K562 (cell line): ENCODE data around the gene DLL4. TPM values are rescaled to one million over a fixed set of nuclear protein-coding genes. Genes with fewer than 3 reads are reported as not detected.

ENCODE experiments used
- BHLHE40 ChIP-seq: IDR thresholded peaks from 2 replicates; pipeline ENCODE4 v1.6.1; 2011; ENCODE audit warnings: low read length, improper control_type of control experiment
- CBFA2T3 ChIP-seq: fragments of 450-650 bp; IDR thresholded peaks from 2 replicates; pipeline ENCODE4 v1.6.1; 2017
- CREM ChIP-seq: IDR thresholded peaks from 2 replicates; pipeline ENCODE4 v1.6.1; 2014; ENCODE audit warnings: antibody characterized with exemption, low read depth
- E2F1 ChIP-seq: sonication (generic); formaldehyde crosslinking; IDR thresholded peaks from 2 replicates; pipeline ENCODE4 v1.8.1; 2023; ENCODE audit warnings: mild to moderate bottlenecking, missing genetic modification reagents, moderate library complexity
- EGR1 ChIP-seq: fragments of 450-650 bp; conservative IDR thresholded peaks from 2 replicates; pipeline ENCODE4 v1.6.1; 2017; ENCODE audit warnings: mild to moderate bottlenecking
- FOSL1 ChIP-seq: fragments of 200-800 bp; sonication (Bioruptor generic); conservative IDR thresholded peaks from 2 replicates; pipeline ENCODE4 v1.6.1; 2016; ENCODE audit warnings: missing genetic modification characterization, missing compliant biosample characterization
- HDAC2 ChIP-seq: fragments of 450-650 bp; IDR thresholded peaks from 2 replicates; pipeline ENCODE4 v1.6.1; 2016; ENCODE audit warnings: mild to moderate bottlenecking
- KDM4B ChIP-seq, 2 experiments: fragments of 450-650 bp in 1 of 2; sonication (generic) in 1 of 2; IDR thresholded peaks; 2 replicates each; pipeline ENCODE4 v1.6.1; 2016 to 2017; ENCODE audit warnings: borderline replicate concordance in 2 of 2, antibody characterized with exemption in 1 of 2, low read depth in 1 of 2, mild to moderate bottlenecking in 1 of 2
- L3MBTL2 ChIP-seq: fragments of 450-650 bp; IDR thresholded peaks from 2 replicates; pipeline ENCODE4 v1.6.1; 2016; ENCODE audit warnings: mild to moderate bottlenecking, moderate library complexity
- MCM2 ChIP-seq: fragments of 450-650 bp; IDR thresholded peaks from 2 replicates; pipeline ENCODE4 v1.6.1; 2017; ENCODE audit warnings: low read depth, mild to moderate bottlenecking
- MTA1 ChIP-seq: fragments of 450-650 bp; IDR thresholded peaks from 2 replicates; pipeline ENCODE4 v1.6.1; 2017; ENCODE audit warnings: borderline replicate concordance
- NR3C1 ChIP-seq: sonication (generic); formaldehyde crosslinking; IDR thresholded peaks from 2 replicates; pipeline ENCODE4 v1.8.1; 2022; ENCODE audit warnings: missing genetic modification reagents
- PCBP2 ChIP-seq: fragments of 200-400 bp; formaldehyde crosslinking; IDR thresholded peaks from 2 replicates; pipeline ENCODE4 v1.6.1; 2018; ENCODE audit warnings: low read length, low read depth, mild to moderate bottlenecking, moderate library complexity; ENCODE audit not compliant: poor library complexity, severe bottlenecking
- RUNX1 ChIP-seq: sonication (generic); IDR thresholded peaks from 2 replicates; pipeline ENCODE4 v1.6.1; 2016; ENCODE audit warnings: antibody characterized with exemption, low read depth
- SP2 ChIP-seq: IDR thresholded peaks from 2 replicates; pipeline ENCODE4 v1.6.1; 2011; ENCODE audit warnings: mild to moderate bottlenecking, low read depth, low read length, moderate library complexity; ENCODE audit not compliant: poor library complexity, severe bottlenecking; ENCODE audit errors: extremely low read depth
- SRF ChIP-seq, 2 experiments: fragments of 250-450, 450-650 bp in 1 of 2; sonication (Bioruptor Pico) in 1 of 2; sonication (generic) in 1 of 2; formaldehyde crosslinking; IDR thresholded peaks; 2 replicates each; pipeline versions ENCODE4 v1.5.0 to v1.5.1; 2020 to 2022; ENCODE audit warnings: mild to moderate bottlenecking in 1 of 2, missing genetic modification reagents in 1 of 2
- SRSF3 ChIP-seq: fragments of 200-400 bp; formaldehyde crosslinking; IDR thresholded peaks from 2 replicates; pipeline ENCODE4 v1.6.1; 2016; ENCODE audit warnings: mild to moderate bottlenecking, low read length, moderate library complexity; ENCODE audit not compliant: insufficient read depth
- TFAP4 ChIP-seq: sonication (generic); formaldehyde crosslinking; IDR thresholded peaks from 2 replicates; pipeline ENCODE4 v1.8.0; 2022; ENCODE audit warnings: missing genetic modification reagents, mild to moderate bottlenecking, moderate library complexity, borderline replicate concordance
- ZNF232 ChIP-seq: sonication (generic); formaldehyde crosslinking; IDR thresholded peaks from 2 replicates; pipeline ENCODE4 v1.8.0; 2022; ENCODE audit warnings: mild to moderate bottlenecking, missing genetic modification reagents
- polyA plus RNA-seq, 8 experiments: library from polyadenylated mRNA; depleted of rRNA in 4 of 8; stranded (reverse) in 5 of 8; unstranded in 3 of 8; fragments of >200 nt; fragmentation: Nextera tagmentation in 2 of 8; fragmentation: Illumina TruSeq in 1 of 8; extraction: Ambion mirVana in 2 of 8; extraction: Trizol in 1 of 8; gene quantifications; 2 replicates each; pipeline versions ENCODE4 v1.2.1 to v1.2.3, GENCODE V29; 2011 to 2014; ENCODE audit warnings: inconsistent platforms in 1 of 8, missing spikeins in 1 of 8
- total RNA-seq, 7 experiments: library from RNA; depleted of rRNA in 6 of 7; stranded (reverse); fragments of >200 nt in 6 of 7; fragmentation: Illumina TruSeq in 2 of 7; extraction: Trizol in 2 of 7; gene quantifications; 2 replicates each; pipeline versions ENCODE4 v1.2.1 to v1.2.3, GENCODE V29; 2011 to 2021; ENCODE audit warnings: low replicate concordance in 1 of 7
- TF ChIP-seq, protein P1 (sequence below), 2 experiments: IDR thresholded peaks in 1 of 2; conservative IDR thresholded peaks in 1 of 2; 2 replicates each; pipeline ENCODE4 v1.6.1; 2016; ENCODE audit warnings: low read depth in 2 of 2, mild to moderate bottlenecking in 1 of 2, missing compliant biosample characterization in 1 of 2, missing genetic modification characterization in 1 of 2, moderate library complexity in 1 of 2

DLL4 gene
- total and polyA plus RNA-seq, 9 of the 15 experiments (the other 6 are each of a cell fraction or from before 2014, with no cell fraction given) = 0.04 to 1.1 (median 0.41) TPM; not detected in 1

- TF ChIP-seq NR3C1 (CRISPR knock-in tag) = no peak
- no peak for TF ChIP-seq SP2
- no peak for TF ChIP-seq ZNF232 (CRISPR knock-in tag)
- no peak for TF ChIP-seq SRSF3
- 0 out of 4 replicates have a peak, but pooled peaks of 1 of the 2 experiments have one; percentile 37 for TF ChIP-seq KDM4B (IDR thresholded peaks at IDR 0.05; ENCODE audit: borderline replicate concordance in 2 of 2, low read depth in 1 of 2)
- TF ChIP-seq FOSL1 (tag) = no peak
- TF ChIP-seq PCBP2 = no peak
- no peak for TF ChIP-seq MTA1
- TF ChIP-seq E2F1 (CRISPR knock-in tag) = no peak
- no peak for TF ChIP-seq HDAC2
- no peak for TF ChIP-seq SRF (CRISPR knock-in tag; IDR thresholded peaks at IDR 0.05)
- TF ChIP-seq EGR1 = peak; percentile 38; the same call in 1 of the 2 replicates
- 0 out of 2 replicates have a peak, but pooled peaks have one; percentile 9 for TF ChIP-seq TFAP4 (CRISPR knock-in tag)
- TF ChIP-seq, protein P1, sequence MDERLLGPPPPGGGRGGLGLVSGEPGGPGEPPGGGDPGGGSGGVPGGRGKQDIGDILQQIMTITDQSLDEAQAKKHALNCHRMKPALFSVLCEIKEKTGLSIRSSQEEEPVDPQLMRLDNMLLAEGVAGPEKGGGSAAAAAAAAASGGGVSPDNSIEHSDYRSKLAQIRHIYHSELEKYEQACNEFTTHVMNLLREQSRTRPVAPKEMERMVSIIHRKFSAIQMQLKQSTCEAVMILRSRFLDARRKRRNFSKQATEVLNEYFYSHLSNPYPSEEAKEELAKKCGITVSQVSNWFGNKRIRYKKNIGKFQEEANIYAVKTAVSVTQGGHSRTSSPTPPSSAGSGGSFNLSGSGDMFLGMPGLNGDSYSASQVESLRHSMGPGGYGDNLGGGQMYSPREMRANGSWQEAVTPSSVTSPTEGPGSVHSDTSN (CRISPR knock-in tag; IDR thresholded peaks at IDR 0.05; ENCODE audit: low read depth) = no peak
- TF ChIP-seq, protein P1 (tag; conservative IDR thresholded peaks at IDR 0.05; ENCODE audit: low read depth) = no peak
- TF ChIP-seq BHLHE40 = no peak
- 0 out of 2 replicates have a peak, but pooled peaks have one; percentile 31 for TF ChIP-seq L3MBTL2
- TF ChIP-seq RUNX1 = no peak
- TF ChIP-seq CREM = 0 out of 2 replicates have a peak, but pooled peaks have one; percentile 21
- 0 out of 2 replicates have a peak, but pooled peaks have one; percentile 3 for TF ChIP-seq CBFA2T3
- no peak for TF ChIP-seq MCM2
Observed at GRCh38 chr15:40927873-40928806, 1.0 kb upstream of the DLL4 start (continued).
